Measurements from ENCODE around the gene NR2C1. TPM values are rescaled to one million over a fixed set of nuclear protein-coding genes. Genes with fewer than 3 reads are reported as not detected.
A peak's percentile ranks its signal among the peaks of the same experiment; 100 is the strongest.

The NR2C1 gene
- total RNA-seq, 1 donor from 2014 or later: 187 TPM

- H3F3A ChIP-seq (ENCODE audit: low read depth): peaks cover 24% of the 10 kb centered on the region
- H3K27ac ChIP-seq: peak overlapping the region; percentile 33
- Mint-ChIP-seq H3K27ac (no peak overlapping the region), H3K9me3 (no peaks in the 10 kb centered on the region), H3K4me1 (peaks cover 40% of the 10 kb centered on the region), H3K36me3 (peaks cover 29% of the 10 kb centered on the region), H3K4me3 (peak overlapping the region; percentile 46), H3K27me3 (ENCODE audit: insufficient read depth, low read depth) (no peaks in the 10 kb centered on the region)
- no peak overlapping the region for H3K9ac ChIP-seq
- H3K4me3 ChIP-seq: no peak overlapping the region
- no peak for DNase-seq (ENCODE audit: low spot score)
- no peaks in the 10 kb centered on the region for H3K27me3 ChIP-seq
- no peak overlapping the region for H2AFZ ChIP-seq (replicated peaks)
- H4K20me1 ChIP-seq (ENCODE audit: low read depth): no peaks in the 10 kb centered on the region
- H3K4me1 ChIP-seq: peaks cover 25% of the 10 kb centered on the region
- H3K4me2 ChIP-seq: no peak overlapping the region
- H3K79me2 ChIP-seq (ENCODE audit: low read depth): no peaks in the 10 kb centered on the region
- no peaks in the 10 kb centered on the region for H3K36me3 ChIP-seq
- H3K9me3 ChIP-seq (ENCODE audit: low read depth): no peaks in the 10 kb centered on the region
- TF ChIP-seq EZH2phosphoT487 (IDR thresholded peaks at IDR 0.05) (no peak), CTCF (IDR thresholded peaks at IDR 0.05) (no peak), EZH2 (IDR thresholded peaks at IDR 0.05) (no peak)
Observed at GRCh38 chr12:95085612-95086011, 12.2 kb upstream of the NR2C1 start.

- H2AFZ ChIP-seq (replicated peaks): no peak overlapping the region
- H3K27me3 ChIP-seq: no peaks in the 10 kb centered on the region
- Mint-ChIP-seq H3K27ac (peak overlapping the region; percentile 87), H3K36me3 (peaks cover 14% of the 10 kb centered on the region), H3K27me3 (ENCODE audit: insufficient read depth, low read depth) (no peaks in the 10 kb centered on the region), H3K4me1 (peaks cover 34% of the 10 kb centered on the region), H3K9me3 (no peaks in the 10 kb centered on the region), H3K4me3 (peak overlapping the region; percentile 58)
- H3K4me2 ChIP-seq: peak overlapping the region; percentile 76
- no peaks in the 10 kb centered on the region for H3K36me3 ChIP-seq
- H3K27ac ChIP-seq: peak overlapping the region; percentile 98
- TF ChIP-seq CTCF (IDR thresholded peaks at IDR 0.05) (no peak), EZH2phosphoT487 (IDR thresholded peaks at IDR 0.05) (no peak), EZH2 (IDR thresholded peaks at IDR 0.05) (no peak)
- H3K4me3 ChIP-seq: peak overlapping the region; percentile 21
- no peaks in the 10 kb centered on the region for H3K9me3 ChIP-seq (ENCODE audit: low read depth)
- peaks cover 24% of the 10 kb centered on the region for H3F3A ChIP-seq (ENCODE audit: low read depth)
- H4K20me1 ChIP-seq (ENCODE audit: low read depth): no peaks in the 10 kb centered on the region
- DNase-seq (ENCODE audit: low spot score): peak; percentile 86
- no peaks in the 10 kb centered on the region for H3K79me2 ChIP-seq (ENCODE audit: low read depth)
- H3K4me1 ChIP-seq: peaks cover 25% of the 10 kb centered on the region
- H3K9ac ChIP-seq: peak overlapping the region; percentile 33
Observed at GRCh38 chr12:95083938-95084337, 10.5 kb upstream of the NR2C1 start.

GRCh38 chr12:95083471-95083870, 10.1 kb upstream of the NR2C1 start:
- H3K27ac Mint-ChIP-seq: peak overlapping the region; percentile 87

More at GRCh38 chr12:95083471-95083870, 10.1 kb upstream of the NR2C1 start:
- H3K27ac ChIP-seq: peak overlapping the region; percentile 90
- Mint-ChIP-seq H3K9me3 (no peaks in the 10 kb centered on the region), H3K36me3 (peaks cover 9% of the 10 kb centered on the region), H3K27me3 (ENCODE audit: insufficient read depth, low read depth) (no peaks in the 10 kb centered on the region), H3K4me3 (peak overlapping the region; percentile 58), H3K4me1 (peaks cover 34% of the 10 kb centered on the region)
- H3K27me3 ChIP-seq: no peaks in the 10 kb centered on the region
- no peaks in the 10 kb centered on the region for H3K79me2 ChIP-seq (ENCODE audit: low read depth)
- H3K4me2 ChIP-seq: peak overlapping the region; percentile 76
- DNase-seq (ENCODE audit: low spot score): no peak
- H3F3A ChIP-seq (ENCODE audit: low read depth): peaks cover 24% of the 10 kb centered on the region
- no peaks in the 10 kb centered on the region for H3K9me3 ChIP-seq (ENCODE audit: low read depth)
- H3K9ac ChIP-seq: no peak overlapping the region
- H2AFZ ChIP-seq (replicated peaks): no peak overlapping the region
- peak overlapping the region; percentile 21 for H3K4me3 ChIP-seq
- peaks cover 25% of the 10 kb centered on the region for H3K4me1 ChIP-seq
- H4K20me1 ChIP-seq (ENCODE audit: low read depth): no peaks in the 10 kb centered on the region
- no peaks in the 10 kb centered on the region for H3K36me3 ChIP-seq
- no peak for TF ChIP-seq EZH2phosphoT487 (IDR thresholded peaks at IDR 0.05)
- no peak for TF ChIP-seq CTCF (IDR thresholded peaks at IDR 0.05)
- no peak for TF ChIP-seq EZH2 (IDR thresholded peaks at IDR 0.05)

Measured in neural progenitor cell (in vitro differentiated cells).